H1 (cell line): ENCODE measurements around the gene TP53I13.

Experiments
- EGR1 ChIP-seq: IDR thresholded peaks from 2 replicates; pipeline ENCODE4 v1.6.1; 2011; ENCODE audit warnings: low read depth, low read length, borderline replicate concordance
- JUN ChIP-seq: IDR thresholded peaks from 2 replicates; pipeline ENCODE4 v1.6.1; 2011; ENCODE audit warnings: low read depth, mild to moderate bottlenecking, improper control_type of control experiment, low read length
- KDM1A ChIP-seq: fragments of 200-600, 300-600 bp; sonication (generic); IDR thresholded peaks from 2 replicates; pipeline ENCODE4 v1.7.1; 2016; ENCODE audit warnings: mild to moderate bottlenecking, low read length, borderline replicate concordance
- POLR2AphosphoS5 ChIP-seq: IDR thresholded peaks from 2 replicates; pipeline ENCODE4 v1.6.1; 2011; ENCODE audit warnings: low read depth, low read length
- SP1 ChIP-seq: IDR thresholded peaks from 2 replicates; pipeline ENCODE4 v1.6.1; 2011; ENCODE audit warnings: low read depth, low read length
- TF ChIP-seq, protein P1 (sequence below): IDR thresholded peaks from 2 replicates; pipeline ENCODE4 v1.6.1; 2012; ENCODE audit warnings: low read length, inconsistent platforms
- TF ChIP-seq, protein P2 (sequence below), 3 experiments: IDR thresholded peaks; 1 replicate in 2 of 3; 2 replicates in 1 of 3; pipeline versions ENCODE4 v1.5.1 to v1.6.1; 2011; ENCODE audit warnings: low read length in 3 of 3, mild to moderate bottlenecking in 3 of 3, inconsistent platforms in 2 of 3, low read depth in 1 of 3, moderate library complexity in 1 of 3; ENCODE audit not compliant: insufficient read depth in 1 of 3; ENCODE audit errors: control extremely low read depth in 1 of 3

DNA sequence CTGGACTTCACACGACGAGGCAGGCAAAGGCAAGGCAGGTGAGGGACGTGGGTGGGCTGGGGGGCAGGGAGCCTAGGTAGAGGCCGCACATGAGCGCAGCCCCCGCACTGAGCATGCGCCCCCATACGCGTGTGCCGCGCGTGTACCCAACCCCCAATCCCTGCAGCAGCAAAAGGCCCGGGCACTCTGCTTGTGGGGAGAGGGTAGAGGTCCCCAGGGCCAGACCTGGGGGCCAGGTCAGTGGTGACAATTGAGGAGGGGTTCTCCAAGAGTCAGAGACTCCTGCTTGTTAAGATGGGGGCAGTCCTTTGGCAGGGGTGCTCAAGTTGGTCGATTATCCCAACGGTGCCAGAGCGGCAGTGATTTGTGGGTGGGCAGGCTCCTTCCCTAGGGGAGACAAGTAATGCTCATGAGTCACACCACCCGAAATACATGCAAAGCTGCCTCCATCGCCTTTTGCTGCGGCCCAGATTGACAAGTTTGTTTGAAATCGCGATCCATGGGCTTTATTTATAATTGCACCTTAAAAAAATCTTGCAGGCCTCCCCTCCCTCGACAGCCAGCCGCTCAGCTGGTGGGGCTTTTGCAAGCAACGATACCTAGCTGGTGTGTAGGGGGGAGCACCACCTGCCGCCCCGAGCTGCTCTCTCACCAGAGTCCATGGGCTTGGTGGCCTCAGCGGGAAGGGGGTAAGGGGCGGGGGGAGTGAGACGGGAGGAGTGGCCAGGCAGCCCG, 22.1 kb downstream of the TP53I13 start:
- no peak for TF ChIP-seq POLR2AphosphoS5
- TF ChIP-seq, protein P1, sequence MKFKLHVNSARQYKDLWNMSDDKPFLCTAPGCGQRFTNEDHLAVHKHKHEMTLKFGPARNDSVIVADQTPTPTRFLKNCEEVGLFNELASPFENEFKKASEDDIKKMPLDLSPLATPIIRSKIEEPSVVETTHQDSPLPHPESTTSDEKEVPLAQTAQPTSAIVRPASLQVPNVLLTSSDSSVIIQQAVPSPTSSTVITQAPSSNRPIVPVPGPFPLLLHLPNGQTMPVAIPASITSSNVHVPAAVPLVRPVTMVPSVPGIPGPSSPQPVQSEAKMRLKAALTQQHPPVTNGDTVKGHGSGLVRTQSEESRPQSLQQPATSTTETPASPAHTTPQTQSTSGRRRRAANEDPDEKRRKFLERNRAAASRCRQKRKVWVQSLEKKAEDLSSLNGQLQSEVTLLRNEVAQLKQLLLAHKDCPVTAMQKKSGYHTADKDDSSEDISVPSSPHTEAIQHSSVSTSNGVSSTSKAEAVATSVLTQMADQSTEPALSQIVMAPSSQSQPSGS, result no peak
- TF ChIP-seq, protein P2, sequence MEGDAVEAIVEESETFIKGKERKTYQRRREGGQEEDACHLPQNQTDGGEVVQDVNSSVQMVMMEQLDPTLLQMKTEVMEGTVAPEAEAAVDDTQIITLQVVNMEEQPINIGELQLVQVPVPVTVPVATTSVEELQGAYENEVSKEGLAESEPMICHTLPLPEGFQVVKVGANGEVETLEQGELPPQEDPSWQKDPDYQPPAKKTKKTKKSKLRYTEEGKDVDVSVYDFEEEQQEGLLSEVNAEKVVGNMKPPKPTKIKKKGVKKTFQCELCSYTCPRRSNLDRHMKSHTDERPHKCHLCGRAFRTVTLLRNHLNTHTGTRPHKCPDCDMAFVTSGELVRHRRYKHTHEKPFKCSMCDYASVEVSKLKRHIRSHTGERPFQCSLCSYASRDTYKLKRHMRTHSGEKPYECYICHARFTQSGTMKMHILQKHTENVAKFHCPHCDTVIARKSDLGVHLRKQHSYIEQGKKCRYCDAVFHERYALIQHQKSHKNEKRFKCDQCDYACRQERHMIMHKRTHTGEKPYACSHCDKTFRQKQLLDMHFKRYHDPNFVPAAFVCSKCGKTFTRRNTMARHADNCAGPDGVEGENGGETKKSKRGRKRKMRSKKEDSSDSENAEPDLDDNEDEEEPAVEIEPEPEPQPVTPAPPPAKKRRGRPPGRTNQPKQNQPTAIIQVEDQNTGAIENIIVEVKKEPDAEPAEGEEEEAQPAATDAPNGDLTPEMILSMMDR (IDR thresholded peaks at IDR 0.05; ENCODE audit: control extremely low read depth in 1 of 3, insufficient read depth in 1 of 3, low read depth in 1 of 3, low read length in 3 of 3), result no peak
- TF ChIP-seq SP1, result no peak
- TF ChIP-seq EGR1, result no peak
- TF ChIP-seq JUN, result no peak
- no peak for TF ChIP-seq KDM1A
